Prostate gland (tissue), 2 donors: ENCODE measurements around the gene OTUD4.

Experiments used
- CTCF ChIP-seq, 4 experiments: fragments of 200-600 bp in 2 of 4; fragments of 450-650 bp in 2 of 4; sonication (generic) in 2 of 4; IDR thresholded peaks; 1 replicate in 3 of 4; 2 replicates in 1 of 4; pipeline ENCODE4 v1.5.1; 2016 to 2019; ENCODE audit warnings: antibody characterized with exemption in 4 of 4, mild to moderate bottlenecking in 2 of 4, moderate library complexity in 2 of 4
- POLR2AphosphoS5 ChIP-seq: sonication (generic); formaldehyde crosslinking; IDR thresholded peaks from one replicate; pipeline ENCODE4 v1.6.1; 2017; ENCODE audit warnings: antibody characterized with exemption

DNA sequence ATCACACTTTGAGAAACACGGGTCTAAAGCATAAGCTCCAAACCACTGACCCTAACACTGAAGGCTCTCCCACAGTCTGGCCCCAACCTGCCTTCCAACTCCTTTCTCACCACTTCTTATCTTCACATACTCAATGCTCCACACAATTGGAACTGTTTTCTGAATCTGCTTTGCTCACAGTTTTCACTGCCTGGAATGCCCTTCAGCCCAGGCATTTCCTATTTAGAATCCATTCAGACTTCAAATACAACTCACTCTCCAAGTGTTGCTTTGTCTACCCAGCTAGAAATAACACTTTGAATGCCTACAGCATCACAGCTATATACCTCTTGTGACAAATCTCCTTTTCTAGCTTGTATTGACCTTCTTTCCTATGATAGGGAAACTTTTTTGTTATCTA is 10.2 kb downstream of the OTUD4 start:
- no peak for TF ChIP-seq CTCF (IDR thresholded peaks at IDR 0.05)
- TF ChIP-seq POLR2AphosphoS5: no peak
